GM21737 (cell line): ENCODE results near the gene ITLN2.
"Not testable (repeated sequence)": the region's sequence is repeated elsewhere in the genome, so short reads cannot be mapped to it uniquely, and the experiment has no call there.

Source experiments
- ATAC-seq: cut with Tn5 transposase; IDR thresholded peaks from one replicate; pipeline ENCODE4 v1.9.1; 2021; ENCODE audit warnings: mild to moderate bottlenecking, moderate library complexity; ENCODE audit not compliant: unreplicated experiment

The ITLN2 gene

GRCh38 chr1:160910170-160910750 is 44.3 kb downstream of the ITLN2 start:
- ATAC-seq = no peak

GRCh38 chr1:160907976-160908375 is 46.6 kb downstream of the ITLN2 start:
- no peak for ATAC-seq

- no peak for ATAC-seq
These were observed 49.0 kb downstream of the ITLN2 start for GRCh38 chr1:160905617-160905989.

- ATAC-seq = no peak
These were observed 49.6 kb downstream of the ITLN2 start for GRCh38 chr1:160904783-160905616.

GRCh38 chr1:160902251-160902650 is 52.4 kb downstream of the ITLN2 start:
- not testable (repeated sequence) for ATAC-seq

- ATAC-seq = no peak
These were observed 52.8 kb downstream of the ITLN2 start for GRCh38 chr1:160901768-160902167.

- not testable (repeated sequence) for ATAC-seq
These were observed 53.9 kb downstream of the ITLN2 start for GRCh38 chr1:160900683-160901082.
